ENCODE measurements around the gene DNHD1.

DNHD1 gene

GRCh38 chr11:6583584-6583983, 86.5 kb downstream of the DNHD1 start:
- DNase-seq (ENCODE audit: insufficient read length, low spot score), result no peak
- FAIRE-seq, result no peak

- FAIRE-seq, result no peak
- DNase-seq (ENCODE audit: insufficient read length, low spot score), result no peak
Observed at GRCh38 chr11:6584528-6584927, 87.4 kb downstream of the DNHD1 start.

GRCh38 chr11:6586434-6587359, 89.6 kb downstream of the DNHD1 start:
- FAIRE-seq, result no peak

GRCh38 chr11:6587360-6587953, 90.4 kb downstream of the DNHD1 start:
- no peak for DNase-seq (ENCODE audit: insufficient read length, low spot score)
- FAIRE-seq, result no peak

More at GRCh38 chr11:6586434-6587359, 89.6 kb downstream of the DNHD1 start:
- no peak for DNase-seq (ENCODE audit: insufficient read length, low spot score)

- FAIRE-seq (no peak), DNase-seq (ENCODE audit: insufficient read length, low spot score) (no peak)
Observed at GRCh38 chr11:6588018-6588417, 90.9 kb downstream of the DNHD1 start.

- DNase-seq (ENCODE audit: insufficient read length, low spot score) (no peak), FAIRE-seq (no peak)
Observed at GRCh38 chr11:6594142-6594768, 97.2 kb downstream of the DNHD1 start.

- FAIRE-seq (no peak), DNase-seq (ENCODE audit: insufficient read length, low spot score) (no peak)
Observed at GRCh38 chr11:6596239-6596877, 99.3 kb downstream of the DNHD1 start.

- no peak for FAIRE-seq
- no peak for DNase-seq (ENCODE audit: insufficient read length, low spot score)
Observed at GRCh38 chr11:6598555-6598954, 101.5 kb downstream of the DNHD1 start.

GRCh38 chr11:6599449-6599848, 102.4 kb downstream of the DNHD1 start:
- no peak for DNase-seq (ENCODE audit: insufficient read length, low spot score)
- no peak for FAIRE-seq

- FAIRE-seq, result no peak
Observed at GRCh38 chr11:6599881-6600390, 102.9 kb downstream of the DNHD1 start.

GRCh38 chr11:6601041-6601461, 104.0 kb downstream of the DNHD1 start:
- DNase-seq (ENCODE audit: insufficient read length, low spot score), result no peak

More at GRCh38 chr11:6599881-6600390, 102.9 kb downstream of the DNHD1 start:
- DNase-seq (ENCODE audit: insufficient read length, low spot score), result no peak

GRCh38 chr11:6602096-6602940, 105.2 kb downstream of the DNHD1 start:
- FAIRE-seq (no peak), DNase-seq (ENCODE audit: insufficient read length, low spot score) (no peak)

More at GRCh38 chr11:6601041-6601461, 104.0 kb downstream of the DNHD1 start:
- FAIRE-seq, result no peak

- DNase-seq (ENCODE audit: insufficient read length, low spot score) (peak; percentile 80), FAIRE-seq (peak; percentile 83)
Observed at GRCh38 chr11:6603287-6604080, 106.4 kb downstream of the DNHD1 start, which contains the start of the genes ILK and RRP8. Gene ILK (plus strand): TSS chr11:6603774. CDS start chr11:6604272, 498 bp downstream. Gene RRP8 (minus strand): TSS chr11:6603616. CDS start chr11:6603502, 114 bp downstream.

- peak; percentile 34 for DNase-seq (ENCODE audit: insufficient read length, low spot score)
- peak; percentile 13 for FAIRE-seq
Observed at GRCh38 chr11:6604081-6604626, 107.1 kb downstream of the DNHD1 start.

- no peak for DNase-seq (ENCODE audit: insufficient read length, low spot score)
Observed at GRCh38 chr11:6604790-6605189, 107.7 kb downstream of the DNHD1 start.

GRCh38 chr11:6606471-6607189, 109.5 kb downstream of the DNHD1 start:
- peak; percentile 97 for DNase-seq (ENCODE audit: insufficient read length, low spot score)
- no peak for FAIRE-seq

More at GRCh38 chr11:6604790-6605189, 107.7 kb downstream of the DNHD1 start:
- FAIRE-seq, result no peak

- DNase-seq (ENCODE audit: insufficient read length, low spot score), result no peak
- FAIRE-seq, result no peak
Observed at GRCh38 chr11:6607190-6607795, 110.2 kb downstream of the DNHD1 start.
